ENCODE measurements around the gene KRTAP5-5.
"Not testable (repeated sequence)": the region's sequence is repeated elsewhere in the genome, so short reads cannot be mapped to it uniquely, and the experiment has no call there.

KRTAP5-5 gene, protein sequence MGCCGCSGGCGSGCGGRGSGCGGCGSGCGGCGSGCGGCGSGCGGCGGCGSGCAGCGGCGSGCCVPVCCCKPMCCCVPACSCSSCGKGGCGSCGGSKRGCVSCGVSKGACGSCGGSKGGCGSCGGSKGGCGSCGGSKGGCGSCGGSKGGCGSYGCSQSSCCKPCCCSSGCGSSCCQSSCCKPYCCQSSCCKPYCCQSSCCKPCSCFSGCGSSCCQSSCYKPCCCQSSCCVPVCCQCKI

DNA sequence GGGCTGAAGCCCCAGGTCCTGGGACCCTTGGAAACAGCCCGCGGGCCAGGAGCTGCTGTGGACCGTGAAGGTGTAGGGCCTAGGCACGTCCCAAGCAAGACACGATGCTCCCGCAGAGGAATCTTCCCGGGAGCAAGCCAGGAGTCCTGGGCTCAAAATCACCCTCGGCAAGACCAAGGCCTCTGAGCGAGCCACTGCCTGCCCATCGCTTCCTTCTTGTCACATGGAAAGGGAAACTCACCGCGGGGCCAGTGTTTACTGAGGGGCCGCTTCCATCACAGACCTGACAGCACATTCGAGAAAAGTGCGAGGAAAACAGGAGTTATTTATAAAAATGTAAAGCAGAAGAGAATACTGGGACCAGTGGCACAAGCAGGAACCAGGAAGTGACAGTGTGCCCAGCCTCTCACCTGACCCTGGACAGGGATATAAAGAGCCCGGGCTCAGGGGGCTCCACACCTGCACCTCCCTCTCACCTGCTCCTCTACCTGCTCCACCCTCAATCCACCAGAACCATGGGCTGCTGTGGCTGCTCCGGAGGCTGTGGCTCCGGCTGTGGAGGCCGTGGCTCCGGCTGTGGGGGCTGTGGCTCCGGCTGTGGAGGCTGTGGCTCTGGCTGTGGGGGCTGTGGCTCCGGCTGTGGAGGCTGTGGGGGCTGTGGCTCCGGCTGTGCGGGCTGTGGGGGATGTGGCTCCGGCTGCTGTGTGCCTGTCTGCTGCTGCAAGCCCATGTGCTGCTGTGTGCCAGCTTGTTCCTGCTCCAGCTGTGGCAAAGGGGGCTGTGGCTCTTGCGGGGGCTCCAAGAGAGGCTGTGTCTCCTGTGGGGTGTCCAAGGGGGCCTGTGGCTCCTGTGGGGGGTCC lies at the start of gene KRTAP5-5:
Gene KRTAP5-5 (plus strand): TSS at position 450 of the 860 bp plus-strand sequence. CDS start 66 bp downstream, at position 516.
- DNase-seq (ENCODE audit: low read depth in 2 of 2) = no peak
- TF ChIP-seq, protein P1, sequence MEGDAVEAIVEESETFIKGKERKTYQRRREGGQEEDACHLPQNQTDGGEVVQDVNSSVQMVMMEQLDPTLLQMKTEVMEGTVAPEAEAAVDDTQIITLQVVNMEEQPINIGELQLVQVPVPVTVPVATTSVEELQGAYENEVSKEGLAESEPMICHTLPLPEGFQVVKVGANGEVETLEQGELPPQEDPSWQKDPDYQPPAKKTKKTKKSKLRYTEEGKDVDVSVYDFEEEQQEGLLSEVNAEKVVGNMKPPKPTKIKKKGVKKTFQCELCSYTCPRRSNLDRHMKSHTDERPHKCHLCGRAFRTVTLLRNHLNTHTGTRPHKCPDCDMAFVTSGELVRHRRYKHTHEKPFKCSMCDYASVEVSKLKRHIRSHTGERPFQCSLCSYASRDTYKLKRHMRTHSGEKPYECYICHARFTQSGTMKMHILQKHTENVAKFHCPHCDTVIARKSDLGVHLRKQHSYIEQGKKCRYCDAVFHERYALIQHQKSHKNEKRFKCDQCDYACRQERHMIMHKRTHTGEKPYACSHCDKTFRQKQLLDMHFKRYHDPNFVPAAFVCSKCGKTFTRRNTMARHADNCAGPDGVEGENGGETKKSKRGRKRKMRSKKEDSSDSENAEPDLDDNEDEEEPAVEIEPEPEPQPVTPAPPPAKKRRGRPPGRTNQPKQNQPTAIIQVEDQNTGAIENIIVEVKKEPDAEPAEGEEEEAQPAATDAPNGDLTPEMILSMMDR (IDR thresholded peaks at IDR 0.05; ENCODE audit: low read depth, low read length) = no peak

GRCh38 chr11:1581976-1582375 lies 47.6 kb upstream of the KRTAP5-5 start:
- TF ChIP-seq, protein P1 (IDR thresholded peaks at IDR 0.05; ENCODE audit: low read depth, low read length) = no peak
- H3K4me3 ChIP-seq (replicated peaks in 1 of 2; ENCODE audit: low read depth in 2 of 2, low read length in 2 of 2) = no peak overlapping the region
- no peak for DNase-seq (ENCODE audit: low read depth in 2 of 2)

More for the DNA sequence above, at the start of gene KRTAP5-5:
- no peak within 1 kb of the TSS for H3K4me3 ChIP-seq (replicated peaks in 1 of 2; ENCODE audit: low read depth in 2 of 2, low read length in 2 of 2)

GRCh38 chr11:1582909-1583308 lies 46.7 kb upstream of the KRTAP5-5 start:
- not testable (repeated sequence) for H3K4me3 ChIP-seq (replicated peaks in 1 of 2; ENCODE audit: low read depth in 2 of 2, low read length in 2 of 2); DNase-seq (ENCODE audit: low read depth in 2 of 2)

DNA sequence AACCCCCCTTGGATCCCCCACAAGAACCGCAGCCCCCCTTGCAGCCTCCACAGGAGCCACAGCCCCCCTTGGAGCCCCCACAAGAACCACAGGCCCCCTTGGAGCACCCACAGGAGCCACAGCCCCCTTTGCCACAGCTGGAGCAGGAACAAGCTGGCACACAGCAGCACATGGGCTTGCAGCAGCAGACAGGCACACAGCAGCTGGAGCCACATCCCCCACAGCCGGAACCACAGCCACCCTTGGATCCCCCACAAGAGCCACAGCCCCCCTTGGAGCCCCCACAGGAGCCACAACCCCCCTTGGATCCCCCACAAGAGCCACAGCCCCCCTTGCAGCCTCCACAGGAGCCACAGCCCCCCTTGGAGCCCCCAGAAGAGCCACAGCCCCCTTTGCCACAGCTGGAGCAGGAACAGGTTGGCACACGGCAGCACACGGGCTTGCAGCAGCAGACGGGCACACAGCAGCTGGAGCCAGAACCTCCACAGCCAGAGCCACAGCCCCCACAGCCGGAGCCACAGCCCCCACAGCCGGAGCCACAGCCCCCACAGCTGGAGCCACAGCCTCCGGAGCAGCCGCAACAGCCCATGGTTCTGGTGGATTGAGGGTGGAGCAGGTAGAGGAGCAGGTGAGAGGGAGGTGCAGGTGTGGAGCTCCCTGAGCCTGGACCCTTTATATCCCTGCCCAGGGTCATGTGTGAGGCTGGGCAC lies 44.8 kb upstream of the KRTAP5-5 start, which contains the start of gene KRTAP5-1:
Gene KRTAP5-1 (minus strand): TSS at position 623 of the 710 bp plus-strand sequence. CDS start 34 bp downstream, at position 589.
- not testable (repeated sequence) for H3K4me3 ChIP-seq (replicated peaks in 1 of 2; ENCODE audit: low read depth in 2 of 2, low read length in 2 of 2); DNase-seq (ENCODE audit: low read depth in 2 of 2)

GRCh38 chr11:1586699-1587098 lies 42.9 kb upstream of the KRTAP5-5 start:
- TF ChIP-seq, protein P1 (IDR thresholded peaks at IDR 0.05; ENCODE audit: low read depth, low read length) = no peak
- no peak overlapping the region for H3K4me3 ChIP-seq (replicated peaks in 1 of 2; ENCODE audit: low read depth in 2 of 2, low read length in 2 of 2)
- no peak for DNase-seq (ENCODE audit: low read depth in 2 of 2)

GRCh38 chr11:1589191-1589963 lies 40.2 kb upstream of the KRTAP5-5 start:
- peak in 1 of 2 donors; percentile 41 for DNase-seq (ENCODE audit: low read depth in 2 of 2)
- not testable (repeated sequence) for H3K4me3 ChIP-seq (replicated peaks in 1 of 2; ENCODE audit: low read depth in 2 of 2, low read length in 2 of 2)

DNA sequence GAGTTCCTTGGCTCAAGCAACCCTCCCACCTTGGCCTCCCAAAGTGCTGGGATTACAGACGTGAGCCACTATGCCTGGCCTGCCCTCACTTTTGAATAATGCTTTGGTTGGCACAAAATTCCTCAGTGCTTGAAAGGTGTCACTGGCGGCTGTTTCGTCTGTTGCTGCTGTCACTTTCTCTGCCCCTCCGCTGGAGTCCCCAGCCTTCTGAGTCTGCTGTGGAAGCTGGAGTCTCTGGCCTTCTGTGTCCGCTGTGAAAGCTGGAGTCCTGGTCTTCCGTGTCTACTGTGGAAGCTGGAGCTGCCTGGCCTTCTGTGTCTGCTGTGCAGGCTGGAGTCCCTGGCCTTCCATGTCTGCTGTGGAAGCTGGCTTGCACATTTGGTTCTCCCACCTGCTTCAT lies 39.6 kb upstream of the KRTAP5-5 start:
- H3K4me3 ChIP-seq (replicated peaks in 1 of 2; ENCODE audit: low read depth in 2 of 2, low read length in 2 of 2) = no peak overlapping the region
- DNase-seq (ENCODE audit: low read depth in 2 of 2) = no peak
- TF ChIP-seq, protein P1 (IDR thresholded peaks at IDR 0.05; ENCODE audit: low read depth, low read length) = no peak
